HG03571 (cell line): ENCODE data around the gene C4orf36.

Experiments used
- ATAC-seq: cut with Tn5 transposase; IDR thresholded peaks from one replicate; pipeline ENCODE4 v1.9.1; 2021; ENCODE audit not compliant: unreplicated experiment

Gene C4orf36

GRCh38 chr4:86870442-86871069, 21.7 kb downstream of the C4orf36 start:
- ATAC-seq: no peak

- ATAC-seq: no peak
Observed at GRCh38 chr4:86857341-86858052, 34.7 kb downstream of the C4orf36 start.

- no peak for ATAC-seq
Observed at GRCh38 chr4:86856896-86857295, 35.3 kb downstream of the C4orf36 start.

- no peak for ATAC-seq
Observed at GRCh38 chr4:86855572-86855971, 36.6 kb downstream of the C4orf36 start.

GRCh38 chr4:86853209-86853608, 39.0 kb downstream of the C4orf36 start:
- no peak for ATAC-seq

- ATAC-seq: no peak
Observed at GRCh38 chr4:86848732-86849619, 43.2 kb downstream of the C4orf36 start, which contains the start of gene SLC10A6. Gene SLC10A6, minus strand, starts transcription at chr4:86849384. Its CDS starts 269 bp downstream, at chr4:86849115.

GRCh38 chr4:86848136-86848535, 44.1 kb downstream of the C4orf36 start:
- no peak for ATAC-seq

GRCh38 chr4:86847571-86847970, 44.7 kb downstream of the C4orf36 start:
- no peak for ATAC-seq

- ATAC-seq: no peak
Observed at GRCh38 chr4:86846921-86847320, 45.3 kb downstream of the C4orf36 start.

GRCh38 chr4:86845593-86845992, 46.6 kb downstream of the C4orf36 start:
- ATAC-seq: no peak

GRCh38 chr4:86841309-86841708, 50.9 kb downstream of the C4orf36 start:
- no peak for ATAC-seq

- no peak for ATAC-seq
Observed at GRCh38 chr4:86840858-86841257, 51.4 kb downstream of the C4orf36 start.

GRCh38 chr4:86837691-86838503, 54.3 kb downstream of the C4orf36 start:
- no peak for ATAC-seq

GRCh38 chr4:86835677-86836076, 56.5 kb downstream of the C4orf36 start:
- no peak for ATAC-seq

- no peak for ATAC-seq
Observed at GRCh38 chr4:86834901-86835300, 57.3 kb downstream of the C4orf36 start.

- no peak for ATAC-seq
Observed at GRCh38 chr4:86833615-86834014, 58.6 kb downstream of the C4orf36 start.

GRCh38 chr4:86831262-86832130, 60.7 kb downstream of the C4orf36 start:
- ATAC-seq: no peak
